PC-9 (cell line): Measurements from ENCODE around the gene COL1A2. TPM values are rescaled to one million over a fixed set of nuclear protein-coding genes. Genes with fewer than 3 reads are reported as not detected.

Experiments
- BruUV-seq: library from RNA; stranded (reverse); fragments of 400-500 nt; replicated peaks from 2 replicates; lab custom pipeline; 2021; lab: Mats Ljungman, UMichigan
- CTCF ChIA-PET: fragments of 300-600 bp; sonication (Branson Sonifier 250); formaldehyde crosslinking; loops from one replicate; lab custom pipeline; 2022; ENCODE audit warnings: antibody characterized with exemption; lab: Charles Lee
- POLR2A ChIA-PET: fragments of 300-600 bp; sonication (Branson Sonifier 250); formaldehyde crosslinking; loops from one replicate; lab custom pipeline; 2022; ENCODE audit warnings: antibody characterized with exemption; ENCODE audit not compliant: unreplicated experiment; lab: Charles Lee
- DNase-seq, 2 experiments: peaks; one replicate each; pipeline versions ENCODE4 v3.0.0 to v3.0.0-alpha.2; 2015 to 2022; ENCODE audit warnings: mixed read lengths in 1 of 2
- H2AFZ ChIP-seq: fragments of 200-600 bp; sonication (generic); 2 replicates; pipeline ENCODE4 v1.8.1; 2017; ENCODE audit warnings: antibody characterized with exemption
- H3F3A ChIP-seq: fragments of 200-600 bp; sonication (generic); 2 replicates; pipeline ENCODE4 v1.8.1; 2017; ENCODE audit warnings: antibody characterized with exemption, mild to moderate bottlenecking, low read depth; ENCODE audit not compliant: insufficient read depth
- H3K27ac ChIP-seq: fragments of 200-600 bp; sonication (generic); 2 replicates; pipeline ENCODE4 v1.6.1; 2016; ENCODE audit warnings: mixed run types
- H3K27me3 ChIP-seq: fragments of 200-600 bp; sonication (generic); 2 replicates; pipeline ENCODE4 v1.6.1; 2016; ENCODE audit warnings: low read depth, mixed run types; ENCODE audit not compliant: insufficient read depth
- H3K36me3 ChIP-seq: fragments of 200-600 bp; sonication (generic); 2 replicates; pipeline ENCODE4 v1.6.1; 2016; ENCODE audit warnings: low read depth, mixed run types
- H3K4me1 ChIP-seq: fragments of 200-600 bp; sonication (generic); replicated peaks from 2 replicates; pipeline ENCODE4 v1.6.1; 2016; ENCODE audit warnings: mixed run types; ENCODE audit not compliant: insufficient read depth
- H3K4me2 ChIP-seq: fragments of 200-600 bp; sonication (generic); 2 replicates; pipeline ENCODE4 v1.6.1; 2017; ENCODE audit warnings: mixed run types
- H3K4me3 ChIP-seq: fragments of 200-600 bp; sonication (generic); 2 replicates; pipeline ENCODE4 v1.6.1; 2016; ENCODE audit warnings: mixed run types
- H3K79me2 ChIP-seq: fragments of 200-600 bp; sonication (generic); 2 replicates; pipeline ENCODE4 v1.6.1; 2017; ENCODE audit warnings: low read depth, mixed run types
- H3K9me2 ChIP-seq: fragments of 200-600 bp; sonication (generic); 2 replicates; pipeline ENCODE4 v1.8.1; 2017; ENCODE audit warnings: mild to moderate bottlenecking; ENCODE audit not compliant: insufficient read depth
- H3K9me3 ChIP-seq: fragments of 200-600 bp; sonication (generic); 2 replicates; pipeline ENCODE4 v1.8.1; 2016; ENCODE audit warnings: low read depth; ENCODE audit not compliant: insufficient read depth
- H4K20me1 ChIP-seq: fragments of 200-600 bp; sonication (generic); 2 replicates; pipeline ENCODE4 v1.8.1; 2017; ENCODE audit not compliant: insufficient read depth
- CTCF ChIP-seq: fragments of 200-600 bp; sonication (generic); conservative IDR thresholded peaks from 2 replicates; pipeline ENCODE4 v1.6.1; 2017; ENCODE audit warnings: mixed run types, antibody characterized with exemption, mild to moderate bottlenecking, moderate library complexity
- EZH2 ChIP-seq: fragments of 200-600 bp; sonication (generic); IDR thresholded peaks from 2 replicates; pipeline ENCODE4 v1.8.0; 2017; ENCODE audit warnings: antibody characterized with exemption, low read depth
- intact Hi-C: fragments of 100-400 bp; cut with micrococcal nuclease; formaldehyde crosslinking; loops from one replicate; pipeline ENCODE4 v1.10.0; 2022; ENCODE audit not compliant: unreplicated experiment
- total RNA-seq: library from RNA; stranded (reverse); gene quantifications from 2 replicates; pipeline ENCODE4 v1.2.3, GENCODE V29; 2021

COL1A2 gene
- total RNA-seq, 1 experiment from 2014 or later, result not detected

- DNase-seq, result peak in 1 of 2 experiments; percentile 37
- CTCF ChIA-PET, result interaction anchor here (0.6 to 1.7 kb wide), 10 partner anchors 9 to 1330 kb away, joined by 3 to 13 read pairs (median 5); no protein-coding TSS in a partner anchor
- Histone ChIP-seq H3K36me3 (no peaks in the 10 kb centered on the region), H3F3A (no peaks in the 10 kb centered on the region), H3K9me2 (no peaks in the 10 kb centered on the region), H3K9me3 (no peaks in the 10 kb centered on the region), H3K4me2 (no peak overlapping the region), H3K79me2 (no peaks in the 10 kb centered on the region), H3K4me3 (no peak overlapping the region), H3K27ac (no peak overlapping the region), H4K20me1 (no peaks in the 10 kb centered on the region), H3K4me1 (peaks cover 5% of the 10 kb centered on the region; the same call in 1 of the 2 replicates), H3K27me3 (no peaks in the 10 kb centered on the region), H2AFZ (no peak overlapping the region; the same call in 1 of the 2 replicates)
- POLR2A ChIA-PET, result interaction anchor here (0.6 to 0.7 kb wide), 3 partner anchors 130 to 237 kb away, joined by 3 to 32 read pairs (median 6); no protein-coding TSS in a partner anchor
- BruUV-seq, result no TSS peak
- intact Hi-C loops, result loop anchor here (1.0 to 2.0 kb wide), 7 partner anchors 160 to 1028 kb away; partner anchors contain the start of genes PPP1R9A and SGCE
- TF ChIP-seq CTCF, result peak; percentile 84
- no peak for TF ChIP-seq EZH2
These were observed 54.5 kb downstream of the COL1A2 start for GRCh38 chr7:94449151-94449725.

GRCh38 chr7:94450044-94450697, 55.5 kb downstream of the COL1A2 start:
- Histone ChIP-seq H3K9me2 (no peaks in the 10 kb centered on the region), H3K36me3 (no peaks in the 10 kb centered on the region), H2AFZ (no peak overlapping the region), H3K27me3 (no peaks in the 10 kb centered on the region), H4K20me1 (no peaks in the 10 kb centered on the region), H3K4me3 (no peak overlapping the region), H3K27ac (no peak overlapping the region), H3F3A (no peaks in the 10 kb centered on the region), H3K4me2 (no peak overlapping the region), H3K79me2 (no peaks in the 10 kb centered on the region), H3K4me1 (peaks cover 5% of the 10 kb centered on the region; the same call in 1 of the 2 replicates), H3K9me3 (no peaks in the 10 kb centered on the region)
- ChIA-PET POLR2A (no interaction called here), CTCF (interaction anchor here (0.6 to 1.7 kb wide), 7 partner anchors 121 to 1331 kb away, joined by 3 to 12 read pairs (median 5); no protein-coding TSS in a partner anchor)
- TF ChIP-seq CTCF (no peak), EZH2 (no peak)
- intact Hi-C loops, result no loop called here
- BruUV-seq, result no TSS peak
- DNase-seq, result no peak

- Histone ChIP-seq H3K9me3 (no peaks in the 10 kb centered on the region), H4K20me1 (no peaks in the 10 kb centered on the region), H3K4me2 (no peak overlapping the region), H2AFZ (peak overlapping the region; percentile 58; the same call in 1 of the 2 replicates), H3K27me3 (no peaks in the 10 kb centered on the region), H3K27ac (no peak overlapping the region), H3K9me2 (no peaks in the 10 kb centered on the region), H3K4me3 (no peak overlapping the region), H3K36me3 (no peaks in the 10 kb centered on the region), H3K79me2 (no peaks in the 10 kb centered on the region), H3K4me1 (peaks cover 5% of the 10 kb centered on the region; the same call in 1 of the 2 replicates), H3F3A (no peaks in the 10 kb centered on the region)
- POLR2A ChIA-PET, result no interaction called here
- BruUV-seq, result no TSS peak
- no peak for DNase-seq
- no peak for TF ChIP-seq CTCF
- TF ChIP-seq EZH2, result no peak
- intact Hi-C loops, result no loop called here
- CTCF ChIA-PET, result interaction anchor here (0.6 kb wide), 1 partner anchor 896 kb away, joined by 6 read pairs; no protein-coding TSS in a partner anchor
These were observed 56.5 kb downstream of the COL1A2 start for GRCh38 chr7:94451187-94451586.
